Psoas muscle (tissue), 8 donors: ENCODE data around the gene FOXM1. TPM values are rescaled to one million over a fixed set of nuclear protein-coding genes. Genes with fewer than 3 reads are reported as not detected.

Experiments used
- ATAC-seq, 4 donors: fragments of 200-7000 bp; cut with Tn5 transposase; one replicate each; pipeline ENCODE4 v1.9.1; 2020; ENCODE audit warnings: moderate library complexity in 3 of 4, mild to moderate bottlenecking in 2 of 4
- DNase-seq, 2 donors: peaks; one replicate each; pipeline ENCODE4 v3.0.0-alpha.2; 2020
- H3K27ac ChIP-seq: fragments of 200-600 bp; one replicate; pipeline ENCODE4 v1.8.0; 2022
- H3K27me3 ChIP-seq, 3 donors: fragments of 200-600 bp in 1 of 3; one replicate each; pipeline versions ENCODE4 v1.6.1 to v1.8.0; 2013 to 2022; ENCODE audit warnings: low read length in 2 of 3, mild to moderate bottlenecking in 2 of 3, moderate library complexity in 1 of 3; ENCODE audit not compliant: insufficient read depth in 3 of 3
- H3K36me3 ChIP-seq, 2 donors: fragments of 200-600 bp in 1 of 2; one replicate each; pipeline versions ENCODE4 v1.6.1 to v1.8.0; 2013 to 2022; ENCODE audit warnings: low read depth in 1 of 2, mild to moderate bottlenecking in 1 of 2, moderate library complexity in 1 of 2; ENCODE audit not compliant: insufficient read depth in 1 of 2
- H3K4me1 ChIP-seq: fragments of 200-600 bp; one replicate; pipeline ENCODE4 v1.8.0; 2022
- H3K4me3 ChIP-seq: fragments of 200-600 bp; one replicate; pipeline ENCODE4 v1.8.0; 2022; ENCODE audit warnings: mild to moderate bottlenecking
- H3K9me3 ChIP-seq: fragments of 200-600 bp; one replicate; pipeline ENCODE4 v1.8.0; 2022
- WGBS, 3 donors: extraction: QIAGEN DNeasy Blood & Tissue Kit; methylation state at CpG; one replicate each; pipeline versions ENCODE4 v1.1.6 to v1.1.7; 2013; 5-methylcytosine and 5-hydroxymethylcytosine counted together
- intact Hi-C, 2 donors: fragments of 100-400 bp; cut with DNase I; formaldehyde crosslinking; loops; one replicate each; pipeline versions ENCODE4 v1.11.0 to v1.14.2; 2022
- polyA plus RNA-seq, 3 donors: library from polyadenylated mRNA; stranded (reverse); fragments of 200-250 nt; gene quantifications; one replicate each; pipeline ENCODE4 v1.2.3, GENCODE V29; 2013
- total RNA-seq, 4 donors: library from RNA; stranded (reverse); fragmentation: NEBNext Ultra II Directional in 2 of 4; extraction: Animal tissue kit (Norgen Biotek cat#: 25700) in 2 of 4; gene quantifications; one replicate each; pipeline versions ENCODE4 v1.2.1 to v1.2.4, GENCODE V29; 2021 to 2023
- TF ChIP-seq, protein P1 (sequence below): fragments of 200-600 bp; IDR thresholded peaks from one replicate; pipeline ENCODE4 v1.8.0; 2022; ENCODE audit warnings: antibody characterized with exemption
- donor health status: healthy with polysubstance abuse.
- donor health status: DM: no; HTN: no; CAD: no; lungs with moderate emphysema.
- donor health status: Bipolar disorder and iron deficiency.
- donor health status: healthy.
- donor health status: DM: yes; HTN: yes; CAD: no.
- donor health status: DM: no; HTN: no; CAD: no.
- donor health status: DM: no; HTN: no; CAD: no.
- donor health status: DM: yes; HTN: yes; CAD: no.

Gene FOXM1
- total and polyA plus RNA-seq, 7 donors: 0.15 to 0.59 (median 0.18) TPM; not detected in 1

DNA sequence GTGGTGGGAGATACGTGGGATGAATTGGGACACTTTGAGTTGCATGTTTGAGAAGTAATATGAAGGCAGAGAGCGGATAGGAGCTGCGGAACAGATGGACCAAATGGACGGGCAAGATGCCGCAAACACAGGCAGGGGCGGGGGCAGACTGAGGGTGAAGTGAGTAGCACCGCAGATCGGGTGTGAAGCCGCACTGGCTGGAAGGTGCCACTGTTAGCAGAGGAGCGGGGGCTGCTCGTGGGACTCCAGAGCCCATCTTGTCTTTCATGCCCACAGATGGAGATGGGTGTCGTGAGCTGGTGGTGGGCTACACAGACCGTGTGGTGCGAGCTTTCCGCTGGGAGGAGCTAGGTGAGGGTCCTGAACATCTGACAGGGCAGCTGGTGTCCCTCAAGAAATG, 57.2 kb downstream of the FOXM1 start:
- DNase-seq: no peak
- TF ChIP-seq, protein P1, sequence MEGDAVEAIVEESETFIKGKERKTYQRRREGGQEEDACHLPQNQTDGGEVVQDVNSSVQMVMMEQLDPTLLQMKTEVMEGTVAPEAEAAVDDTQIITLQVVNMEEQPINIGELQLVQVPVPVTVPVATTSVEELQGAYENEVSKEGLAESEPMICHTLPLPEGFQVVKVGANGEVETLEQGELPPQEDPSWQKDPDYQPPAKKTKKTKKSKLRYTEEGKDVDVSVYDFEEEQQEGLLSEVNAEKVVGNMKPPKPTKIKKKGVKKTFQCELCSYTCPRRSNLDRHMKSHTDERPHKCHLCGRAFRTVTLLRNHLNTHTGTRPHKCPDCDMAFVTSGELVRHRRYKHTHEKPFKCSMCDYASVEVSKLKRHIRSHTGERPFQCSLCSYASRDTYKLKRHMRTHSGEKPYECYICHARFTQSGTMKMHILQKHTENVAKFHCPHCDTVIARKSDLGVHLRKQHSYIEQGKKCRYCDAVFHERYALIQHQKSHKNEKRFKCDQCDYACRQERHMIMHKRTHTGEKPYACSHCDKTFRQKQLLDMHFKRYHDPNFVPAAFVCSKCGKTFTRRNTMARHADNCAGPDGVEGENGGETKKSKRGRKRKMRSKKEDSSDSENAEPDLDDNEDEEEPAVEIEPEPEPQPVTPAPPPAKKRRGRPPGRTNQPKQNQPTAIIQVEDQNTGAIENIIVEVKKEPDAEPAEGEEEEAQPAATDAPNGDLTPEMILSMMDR: no peak
- no peak for ATAC-seq
- intact Hi-C loops: no loop called here
- H3K4me3 ChIP-seq: no peak overlapping the region
- peaks cover 4 to 85% of the 10 kb centered on the region in 2 donors for H3K36me3 ChIP-seq
- H3K9me3 ChIP-seq: no peaks in the 10 kb centered on the region
- H3K27me3 ChIP-seq: no peaks in the 10 kb centered on the region
- peaks cover 6% of the 10 kb centered on the region for H3K4me1 ChIP-seq
- H3K27ac ChIP-seq: no peak overlapping the region
- 90 to 96% (median 91%) methylated on average over 15 of the region's 15 CpGs for WGBS, 3 donors

DNA sequence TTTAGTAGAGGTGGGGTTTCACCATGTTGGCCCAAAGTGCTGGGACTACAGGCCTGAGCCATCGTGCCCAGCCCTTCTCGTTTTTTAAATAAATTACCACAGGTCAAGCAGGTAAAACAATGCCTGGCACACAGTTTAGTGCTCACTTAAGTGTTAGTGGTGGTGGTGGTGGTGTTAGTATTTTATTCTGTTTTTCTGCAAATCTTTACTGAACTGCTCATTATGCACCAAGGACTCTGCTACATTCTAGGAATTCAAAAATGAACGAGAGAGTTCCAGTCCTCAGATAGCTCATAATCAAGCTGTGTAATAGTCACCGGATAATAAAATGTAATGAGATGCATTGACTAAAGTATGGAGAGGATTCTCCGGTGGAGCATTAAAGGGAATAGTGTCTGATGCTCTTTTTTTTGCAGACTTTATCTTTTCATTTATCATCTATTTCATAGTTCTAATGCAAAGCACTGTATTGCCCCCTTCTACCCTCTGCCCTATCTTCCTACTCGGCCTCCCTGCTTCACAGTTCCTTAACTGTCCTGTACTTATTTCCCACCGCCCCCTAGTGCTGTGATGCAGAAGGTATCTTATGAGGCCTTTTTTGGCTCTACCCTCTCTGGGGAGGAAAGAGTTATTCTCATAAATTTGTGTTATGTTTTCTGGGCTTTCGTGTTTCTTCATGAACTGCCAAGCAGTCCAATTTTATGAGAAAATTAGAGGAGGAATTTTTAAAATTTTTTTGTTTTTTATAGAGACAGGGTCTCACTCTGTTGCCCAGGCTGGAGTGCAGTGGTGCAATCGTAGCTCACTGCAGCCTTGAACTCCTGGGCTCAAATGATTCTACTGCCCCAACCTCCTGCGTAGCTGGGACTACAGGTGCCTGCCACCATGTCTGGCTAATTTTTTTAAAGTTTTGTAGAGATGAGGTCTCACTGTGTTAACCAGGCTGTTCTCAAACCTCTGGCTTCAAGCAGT, 63.5 kb downstream of the FOXM1 start:
- TF ChIP-seq, protein P1: peak; percentile 49
- H3K27me3 ChIP-seq: no peaks in the 10 kb centered on the region
- peaks cover 0 to 23% of the 10 kb centered on the region in 2 donors for H3K36me3 ChIP-seq
- no peaks in the 10 kb centered on the region for H3K9me3 ChIP-seq
- WGBS, 3 donors: 14 to 20% (median 15%) methylated on average over 10 of the region's 10 CpGs
- ATAC-seq: peak; percentile 30 to 60 (median 32)
- H3K4me3 ChIP-seq: peak overlapping the region; percentile 81
- intact Hi-C loops: no loop called here
- no peak for DNase-seq
- H3K27ac ChIP-seq: peak overlapping the region; percentile 94
- peaks cover 15% of the 10 kb centered on the region for H3K4me1 ChIP-seq

DNA sequence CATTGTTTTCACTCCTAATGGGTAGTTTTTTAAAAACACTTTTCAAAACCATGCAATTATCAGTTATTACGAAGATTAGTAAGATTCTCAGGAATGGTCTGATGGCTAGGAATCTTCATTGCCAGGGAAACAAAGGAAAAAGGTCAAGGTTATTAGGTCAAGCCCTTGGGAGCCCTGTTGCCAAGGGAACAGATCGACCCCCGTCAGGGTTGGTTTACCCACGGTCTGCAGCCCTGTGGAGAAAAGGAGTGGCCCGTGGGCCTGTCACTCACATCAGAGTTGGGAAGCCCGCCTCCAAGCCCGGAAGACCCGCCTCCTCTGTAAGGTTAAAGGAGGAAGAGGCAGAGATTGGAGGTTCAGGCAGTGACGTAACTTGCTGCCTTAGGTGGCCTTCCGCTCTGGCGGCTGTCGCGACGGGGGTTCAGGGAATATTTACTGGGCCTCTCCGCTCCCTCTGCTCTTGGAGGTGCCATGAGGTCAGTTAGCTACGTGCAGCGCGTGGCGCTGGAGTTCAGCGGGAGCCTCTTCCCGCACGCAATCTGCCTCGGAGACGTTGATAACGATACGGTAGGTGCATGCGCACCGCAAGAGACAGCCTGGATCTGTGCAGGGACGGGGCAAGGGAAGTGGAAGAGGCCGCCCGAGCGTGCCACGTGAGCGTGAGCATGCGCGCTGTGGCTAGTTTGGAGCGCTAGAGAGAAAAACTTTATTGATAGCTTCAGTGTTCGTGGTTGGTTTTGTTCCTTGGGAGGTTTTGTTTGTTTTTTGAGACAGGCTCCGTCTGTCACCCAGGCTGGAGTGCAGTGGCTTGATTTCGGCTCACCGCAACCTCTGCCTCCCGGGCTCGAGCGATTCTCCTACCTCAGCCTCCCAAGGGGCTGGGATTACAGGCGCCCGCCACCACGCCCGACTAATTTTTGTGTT, 64.4 kb downstream of the FOXM1 start, which contains the start of gene ITFG2:
Gene ITFG2, plus strand, starts transcription at position 379 of the 924 bp plus-strand sequence. Its CDS starts 93 bp downstream, at position 472.
- no peaks in the 10 kb centered on the region for H3K9me3 ChIP-seq
- ATAC-seq (peak; percentile 95 to 98 (median 96)), DNase-seq (peak; percentile 98 to 99)
- H3K36me3 ChIP-seq: peaks cover 0 to 17% of the 10 kb centered on the region in 2 donors
- TF ChIP-seq, protein P1: no peak
- H3K4me3 ChIP-seq: peak within 1 kb of the TSS; percentile 81
- H3K4me1 ChIP-seq: peaks cover 15% of the 10 kb centered on the region
- H3K27me3 ChIP-seq: no peaks in the 10 kb centered on the region
- H3K27ac ChIP-seq: peak within 1 kb of the TSS; percentile 94
- intact Hi-C loops: no loop called here
- 0 to 1% (median 0%) methylated on average over 48 of the region's 48 CpGs for WGBS, 3 donors

DNA sequence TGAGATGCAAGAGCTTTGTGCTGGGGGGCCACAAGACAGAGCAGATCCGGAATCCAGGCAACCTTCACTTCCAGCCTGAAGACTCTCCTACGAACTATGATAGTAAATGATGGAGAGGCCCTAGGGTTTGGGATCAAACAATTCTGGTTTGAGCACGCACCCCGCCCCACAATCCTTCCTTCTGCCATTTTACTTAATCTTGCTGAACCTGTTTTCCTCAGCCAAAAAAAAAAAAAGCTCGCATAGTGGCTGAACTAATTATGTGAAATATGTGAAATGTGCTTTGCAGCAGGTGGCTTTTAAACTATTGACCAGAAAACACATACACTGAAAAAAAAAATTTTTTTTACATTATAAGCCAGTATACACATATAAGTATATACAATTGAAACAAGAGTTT, 65.2 kb downstream of the FOXM1 start:
- no peaks in the 10 kb centered on the region for H3K9me3 ChIP-seq
- no peaks in the 10 kb centered on the region for H3K27me3 ChIP-seq
- H3K27ac ChIP-seq: peak overlapping the region; percentile 94
- H3K4me1 ChIP-seq: peaks cover 15% of the 10 kb centered on the region
- DNase-seq (no peak), ATAC-seq (no peak)
- peaks cover 0 to 17% of the 10 kb centered on the region in 2 donors for H3K36me3 ChIP-seq
- intact Hi-C loops: no loop called here
- WGBS, 3 donors: 70 to 81% (median 79%) methylated on average over 5 of the region's 5 CpGs
- peak overlapping the region; percentile 81 for H3K4me3 ChIP-seq
- TF ChIP-seq, protein P1: no peak

Other genes starting within 250 kb of the FOXM1 start
- 100 to 1,000 TPM in 2 of 4 donors, 10 to 100 TPM in 2; 80.7 to 122 (median 92.0) TPM for gene FKBP4, start 82.2 kb downstream of the FOXM1 start, total RNA-seq
- 100 to 1,000 TPM in 1 of 3 donors, 10 to 100 TPM in 2; 62.4 to 116 (median 86.2) TPM for gene FKBP4, start 82.2 kb downstream of the FOXM1 start, polyA plus RNA-seq
- 10 to 100 TPM in 2 of 4 donors, 1 to 10 TPM in 2; 5.1 to 12.0 (median 9.3) TPM for gene ITFG2, start 64.5 kb downstream of the FOXM1 start, total RNA-seq
- gene ITFG2, start 64.5 kb downstream of the FOXM1 start, polyA plus RNA-seq: 10 to 100 TPM in 1 of 3 donors, 1 to 10 TPM in 2; 7.8 to 12.8 (median 8.8) TPM
- gene NRIP2, start 42.1 kb downstream of the FOXM1 start, total RNA-seq: 1 to 10 TPM in 2 of 4 donors, under 1 TPM in 2; 0.96 to 2.4 (median 1.1) TPM
- gene NRIP2, start 42.1 kb downstream of the FOXM1 start, polyA plus RNA-seq: 1 to 10 TPM; 1.0 to 1.3 (median 1.3) TPM
- not detected for gene TEX52, start 20.1 kb downstream of the FOXM1 start, total RNA-seq
- gene TEX52, start 20.1 kb downstream of the FOXM1 start, polyA plus RNA-seq: not detected
- gene RHNO1, start within 50 bp of the FOXM1 start, total RNA-seq: 10 to 100 TPM in 1 of 4 donors, 1 to 10 TPM in 3; 1.8 to 11.7 (median 5.5) TPM
- 1 to 10 TPM; 3.1 to 7.9 (median 6.4) TPM for gene RHNO1, start within 50 bp of the FOXM1 start, polyA plus RNA-seq
- 1 to 10 TPM; 4.9 to 9.1 (median 8.0) TPM for gene TULP3, start 13.7 kb upstream of the FOXM1 start, total RNA-seq
- 1 to 10 TPM; 3.9 to 7.3 (median 4.4) TPM for gene TULP3, start 13.7 kb upstream of the FOXM1 start, polyA plus RNA-seq
- gene TEAD4, start 82.2 kb upstream of the FOXM1 start, total RNA-seq: 100 to 1,000 TPM in 3 of 4 donors, 10 to 100 TPM in 1; 96.2 to 236 (median 171) TPM
- gene TEAD4, start 82.2 kb upstream of the FOXM1 start, polyA plus RNA-seq: 10 to 100 TPM; 71.2 to 88.7 (median 81.4) TPM
- 10 to 100 TPM in 3 of 4 donors, 1 to 10 TPM in 1; 8.0 to 28.0 (median 13.4) TPM for gene TSPAN9, start 200.2 kb upstream of the FOXM1 start, total RNA-seq
- 10 to 100 TPM in 1 of 3 donors, 1 to 10 TPM in 2; 6.4 to 11.6 (median 9.8) TPM for gene TSPAN9, start 200.2 kb upstream of the FOXM1 start, polyA plus RNA-seq